NCI-H2227 (cell line): Measurements from ENCODE around the gene B3GALNT1.

Experiments used
- DNase-seq: peaks from one replicate; lab custom pipeline; 2025; ENCODE audit not compliant: unreplicated experiment; lab: John Stamatoyannopoulos, UW

B3GALNT1 gene, protein sequence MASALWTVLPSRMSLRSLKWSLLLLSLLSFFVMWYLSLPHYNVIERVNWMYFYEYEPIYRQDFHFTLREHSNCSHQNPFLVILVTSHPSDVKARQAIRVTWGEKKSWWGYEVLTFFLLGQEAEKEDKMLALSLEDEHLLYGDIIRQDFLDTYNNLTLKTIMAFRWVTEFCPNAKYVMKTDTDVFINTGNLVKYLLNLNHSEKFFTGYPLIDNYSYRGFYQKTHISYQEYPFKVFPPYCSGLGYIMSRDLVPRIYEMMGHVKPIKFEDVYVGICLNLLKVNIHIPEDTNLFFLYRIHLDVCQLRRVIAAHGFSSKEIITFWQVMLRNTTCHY

DNA sequence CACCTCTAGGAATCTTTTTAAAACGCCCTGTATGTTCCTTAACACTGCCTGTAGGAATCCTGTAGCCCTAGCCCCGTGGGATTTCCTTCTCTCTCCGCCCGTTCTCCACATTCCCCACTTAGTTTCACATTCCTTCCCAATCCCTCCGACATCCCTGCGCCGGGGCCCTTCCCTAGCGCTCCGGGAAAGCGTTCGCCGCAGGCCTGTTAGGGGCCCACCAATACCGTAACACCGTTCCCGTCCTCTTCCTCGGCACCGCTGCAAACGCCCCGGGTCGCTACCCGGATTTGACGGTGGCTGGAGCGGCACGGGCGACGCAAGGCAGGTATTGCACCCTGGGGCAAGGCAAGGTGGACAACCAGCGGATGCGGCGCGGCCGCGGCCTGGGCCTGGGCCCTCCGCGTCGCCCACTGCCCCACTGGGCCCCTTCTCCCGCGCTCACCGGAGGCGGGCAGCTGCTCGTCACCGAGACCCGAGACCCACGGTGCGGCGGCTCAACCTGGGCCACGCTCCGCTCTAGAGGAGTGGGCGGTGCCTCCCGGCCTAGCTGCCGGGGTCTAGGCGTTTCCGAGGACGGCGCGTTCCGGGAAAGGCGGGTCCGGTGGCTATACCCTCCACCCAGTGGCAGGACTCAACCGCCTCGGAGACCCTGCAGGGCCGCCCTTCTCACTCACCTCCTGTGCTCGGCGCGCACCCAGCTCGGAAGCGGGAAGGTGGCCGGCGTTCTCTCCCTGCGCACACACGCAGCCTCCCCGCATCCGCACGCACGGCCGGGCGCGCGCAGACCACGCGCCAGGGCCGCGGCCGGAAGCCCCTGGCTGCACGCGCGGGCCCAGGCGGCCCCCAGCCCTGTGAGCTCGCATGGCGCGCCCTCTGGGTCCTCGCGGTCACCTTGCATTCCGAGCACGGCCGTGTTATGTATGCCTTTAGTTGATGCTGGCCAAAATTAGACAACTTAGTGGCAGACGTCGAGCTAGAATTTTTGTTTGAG lies at the start of gene B3GALNT1:
TSS of gene B3GALNT1 (minus strand) at position 789 of the 991 bp plus-strand sequence. CDS start 18,595 bp downstream, outside the sequence.
- peak; percentile 79 for DNase-seq

DNA sequence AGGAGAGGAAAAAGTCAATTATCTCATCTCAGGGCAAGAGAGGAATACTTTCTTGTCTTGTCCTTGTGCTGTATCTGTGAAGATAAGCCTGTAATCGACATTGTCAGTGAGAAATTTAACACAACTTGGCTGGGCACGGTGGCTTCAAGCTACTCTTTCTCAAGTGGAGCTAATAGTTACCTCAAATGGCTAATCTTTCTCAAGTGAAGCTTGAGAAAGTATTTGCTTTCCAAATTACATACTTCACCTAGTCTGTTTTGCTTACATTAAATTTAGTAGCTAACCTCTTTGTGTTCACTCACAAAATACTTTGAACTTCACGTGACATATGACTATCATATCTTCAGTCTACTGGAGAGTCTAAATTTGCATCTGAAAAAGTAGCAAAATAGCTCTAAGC lies 48.3 kb upstream of the B3GALNT1 start:
- DNase-seq = no peak

- no peak for DNase-seq
Measured at GRCh38 chr3:161150001-161150525, 44.9 kb upstream of the B3GALNT1 start.

DNA sequence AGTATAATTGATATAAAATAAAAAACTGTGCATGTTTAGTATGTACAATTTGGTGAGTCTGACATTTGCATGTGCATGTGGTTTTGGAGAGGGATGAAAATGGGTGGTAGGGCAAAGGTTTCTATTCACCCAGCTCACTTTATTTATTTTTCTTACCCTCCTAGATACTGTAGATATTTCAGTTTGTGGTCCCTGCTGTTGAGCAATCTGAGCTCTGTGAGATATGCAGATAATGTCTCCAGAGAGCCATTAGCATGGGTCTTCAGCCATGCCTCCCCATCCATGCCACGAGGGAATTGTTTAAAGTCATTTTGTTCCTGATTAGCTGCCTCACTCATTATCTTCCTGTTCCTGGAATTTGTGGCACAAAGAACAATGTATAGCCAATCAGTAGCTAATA lies 44.4 kb upstream of the B3GALNT1 start:
- no peak for DNase-seq

GRCh38 chr3:161148832-161149475 lies 43.8 kb upstream of the B3GALNT1 start:
- no peak for DNase-seq

GRCh38 chr3:161142486-161142885 lies 37.3 kb upstream of the B3GALNT1 start:
- DNase-seq = no peak

DNA sequence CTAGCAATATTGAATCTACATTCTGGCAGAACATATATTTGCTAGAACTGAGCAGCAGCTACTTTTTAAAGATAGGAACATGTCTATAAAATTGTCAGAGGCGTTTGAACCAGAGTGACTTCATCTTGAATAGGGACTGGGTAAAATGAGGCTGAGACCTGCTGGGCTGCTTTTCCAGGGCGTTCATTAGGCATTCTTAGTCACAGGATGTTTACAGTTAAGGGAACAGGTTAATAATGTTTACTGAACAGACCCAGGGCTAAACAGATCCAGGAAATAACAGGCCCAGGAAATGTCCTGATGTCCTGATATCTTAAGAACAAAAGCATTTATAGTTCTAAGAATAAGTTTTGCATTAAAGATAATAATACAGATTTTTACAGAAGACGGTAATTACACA lies 34.5 kb upstream of the B3GALNT1 start:
- DNase-seq = no peak

GRCh38 chr3:161137260-161137659 lies 32.1 kb upstream of the B3GALNT1 start:
- DNase-seq = no peak

DNA sequence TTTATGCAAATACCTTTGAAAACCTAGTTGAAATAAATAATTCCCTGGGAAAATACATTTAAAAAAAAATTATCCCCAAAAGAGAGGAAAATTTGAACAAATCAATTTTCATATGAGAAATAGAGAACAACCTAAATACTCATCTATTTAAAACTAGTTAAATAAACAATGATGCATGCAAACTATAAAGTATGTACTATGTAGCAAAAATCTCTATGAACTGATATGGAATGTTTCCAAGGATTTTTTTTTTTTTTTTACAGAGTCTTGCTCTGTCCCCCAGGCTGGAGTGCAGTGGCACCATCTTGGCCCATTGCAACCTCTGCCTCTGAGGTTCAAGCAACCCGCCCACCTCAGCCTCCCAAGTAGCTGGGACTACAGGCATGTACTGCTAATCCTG lies 27.2 kb upstream of the B3GALNT1 start:
- DNase-seq = no peak

GRCh38 chr3:161126495-161126894 lies 21.3 kb upstream of the B3GALNT1 start:
- no peak for DNase-seq

GRCh38 chr3:161117646-161118045 lies 12.5 kb upstream of the B3GALNT1 start:
- no peak for DNase-seq

DNA sequence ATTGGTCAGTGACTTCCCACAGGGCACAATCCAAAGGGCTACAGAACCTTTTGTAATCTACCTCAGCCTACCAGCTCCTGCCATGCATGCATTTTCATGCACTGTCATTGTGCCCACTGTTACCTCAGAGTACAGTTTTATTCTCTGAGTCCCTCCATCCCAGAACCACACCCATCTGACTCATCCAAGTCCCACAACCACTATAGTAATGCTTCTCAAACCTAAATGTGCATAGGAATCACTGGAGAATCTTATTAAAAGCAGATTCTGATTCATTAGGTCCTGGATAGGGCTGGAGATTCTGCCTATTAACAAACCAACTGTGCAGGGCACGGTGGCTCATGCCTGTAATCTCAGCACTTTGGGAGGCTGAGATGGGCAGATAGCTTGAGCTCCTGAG lies 3.7 kb upstream of the B3GALNT1 start:
- DNase-seq = no peak

GRCh38 chr3:161107311-161107710 lies 2.2 kb upstream of the B3GALNT1 start:
- DNase-seq = no peak

- no peak for DNase-seq
Measured at GRCh38 chr3:161103776-161104385, 1.3 kb downstream of the B3GALNT1 start.

- DNase-seq = no peak
Measured at GRCh38 chr3:161101609-161102008, 3.5 kb downstream of the B3GALNT1 start.

GRCh38 chr3:161100994-161101393 lies 4.2 kb downstream of the B3GALNT1 start:
- DNase-seq = no peak

DNA sequence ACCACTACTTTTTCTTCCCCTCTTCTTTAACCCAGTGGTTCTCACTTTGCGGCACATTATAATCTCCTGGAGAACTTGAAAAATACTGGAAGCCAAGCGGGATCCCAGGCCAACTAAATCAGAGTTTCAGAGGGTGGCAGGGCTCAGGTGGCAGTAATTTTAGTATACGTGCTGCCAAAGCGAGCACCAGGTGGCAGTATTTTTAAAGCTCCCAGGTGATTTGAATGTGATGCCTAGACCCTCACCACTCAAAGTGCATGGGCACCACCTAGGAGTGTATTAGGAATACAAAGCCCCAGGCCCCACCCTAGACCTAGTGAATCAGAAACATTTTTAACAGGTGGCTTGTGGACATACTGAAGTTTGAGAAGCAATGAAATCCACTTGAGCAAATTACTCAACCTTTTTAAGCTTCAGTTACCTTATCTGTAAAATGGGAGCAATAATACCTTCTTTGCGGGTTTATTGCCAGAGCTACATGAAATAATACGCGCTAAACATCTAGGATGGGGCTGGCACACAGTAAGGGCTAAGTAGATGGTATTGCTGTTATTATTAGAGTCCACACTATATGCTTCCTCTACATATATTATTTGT lies 8.3 kb downstream of the B3GALNT1 start:
- DNase-seq = peak; percentile 4

GRCh38 chr3:161093895-161094294 lies 11.3 kb downstream of the B3GALNT1 start:
- DNase-seq = no peak

- DNase-seq = no peak
Measured at GRCh38 chr3:161084277-161084676, 20.9 kb downstream of the B3GALNT1 start.

DNA sequence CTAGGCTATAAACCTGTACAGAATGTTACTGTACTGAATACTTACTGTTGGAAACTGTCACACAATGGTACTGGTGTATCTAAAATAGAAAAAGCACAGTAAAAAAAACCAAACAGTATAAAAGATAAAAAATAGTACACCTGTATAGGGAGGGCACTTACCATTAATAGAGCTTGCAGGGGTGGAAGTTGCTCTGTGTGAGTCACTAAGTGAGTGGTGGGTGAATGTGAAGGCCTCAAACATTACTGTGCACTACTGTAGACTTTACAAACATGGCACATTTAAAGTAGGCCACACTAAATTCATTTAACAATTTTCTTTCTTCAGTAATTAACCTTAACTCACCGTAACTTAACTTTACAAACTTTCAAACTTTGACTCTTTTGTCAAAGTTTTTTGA lies 22.0 kb downstream of the B3GALNT1 start:
- DNase-seq = no peak
